ENCODE measurements around the gene MPZL1.

GRCh38 chr1:167713330-167714081 is 8.3 kb upstream of the MPZL1 start:
- no peak for TF ChIP-seq CTCF (conservative IDR thresholded peaks at IDR 0.05; ENCODE audit: low read length)
- no peak for TF ChIP-seq EZH2phosphoT487 (IDR thresholded peaks at IDR 0.05; ENCODE audit: borderline replicate concordance, low read depth, low read length)
